Lower leg skin (tissue), 3 donors: Measurements from ENCODE around the gene TP53INP2.

Source experiments
- POLR2A ChIP-seq, 2 donors: fragments of 450-650 bp; IDR thresholded peaks; one replicate each; pipeline ENCODE4 v1.6.1; 2016 to 2017; ENCODE audit warnings: antibody characterized with exemption in 2 of 2, mild to moderate bottlenecking in 1 of 2, moderate library complexity in 1 of 2
- TF ChIP-seq, protein P1 (sequence below), 3 donors: fragments of 450-650 bp; IDR thresholded peaks; one replicate each; pipeline ENCODE4 v1.5.1; 2016; ENCODE audit warnings: antibody characterized with exemption in 3 of 3, mild to moderate bottlenecking in 3 of 3, moderate library complexity in 2 of 3

DNA sequence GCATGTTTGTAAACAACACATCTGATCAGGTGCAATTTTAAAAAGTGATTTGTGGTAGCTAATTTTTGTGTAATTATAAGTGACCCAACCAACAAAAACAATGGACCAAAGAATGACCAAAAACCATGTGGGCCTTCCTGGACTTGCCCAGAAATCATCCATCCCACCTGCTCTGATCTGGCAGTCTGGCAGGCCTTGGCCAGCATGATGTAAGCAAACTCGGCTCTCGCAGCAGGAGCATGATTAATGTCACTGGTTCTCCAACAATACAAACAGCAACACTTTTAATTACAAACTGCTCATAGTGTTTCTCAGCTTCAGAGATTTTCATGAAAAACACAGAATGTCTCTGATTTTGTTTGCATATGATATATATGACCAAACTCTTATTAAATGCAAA is 16.1 kb downstream of the TP53INP2 start:
- TF ChIP-seq POLR2A (IDR thresholded peaks at IDR 0.05), result no peak
- TF ChIP-seq, protein P1, sequence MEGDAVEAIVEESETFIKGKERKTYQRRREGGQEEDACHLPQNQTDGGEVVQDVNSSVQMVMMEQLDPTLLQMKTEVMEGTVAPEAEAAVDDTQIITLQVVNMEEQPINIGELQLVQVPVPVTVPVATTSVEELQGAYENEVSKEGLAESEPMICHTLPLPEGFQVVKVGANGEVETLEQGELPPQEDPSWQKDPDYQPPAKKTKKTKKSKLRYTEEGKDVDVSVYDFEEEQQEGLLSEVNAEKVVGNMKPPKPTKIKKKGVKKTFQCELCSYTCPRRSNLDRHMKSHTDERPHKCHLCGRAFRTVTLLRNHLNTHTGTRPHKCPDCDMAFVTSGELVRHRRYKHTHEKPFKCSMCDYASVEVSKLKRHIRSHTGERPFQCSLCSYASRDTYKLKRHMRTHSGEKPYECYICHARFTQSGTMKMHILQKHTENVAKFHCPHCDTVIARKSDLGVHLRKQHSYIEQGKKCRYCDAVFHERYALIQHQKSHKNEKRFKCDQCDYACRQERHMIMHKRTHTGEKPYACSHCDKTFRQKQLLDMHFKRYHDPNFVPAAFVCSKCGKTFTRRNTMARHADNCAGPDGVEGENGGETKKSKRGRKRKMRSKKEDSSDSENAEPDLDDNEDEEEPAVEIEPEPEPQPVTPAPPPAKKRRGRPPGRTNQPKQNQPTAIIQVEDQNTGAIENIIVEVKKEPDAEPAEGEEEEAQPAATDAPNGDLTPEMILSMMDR (IDR thresholded peaks at IDR 0.05), result no peak
